CD4-positive, alpha-beta T cell treated with Interleukin-6 for 4 hours (primary cell): ENCODE data around the gene ZNF766.
"Not testable (repeated sequence)": the region's sequence is repeated elsewhere in the genome, so short reads cannot be mapped to it uniquely, and the experiment has no call there.

ENCODE experiments used
- DNase-seq: peaks from one replicate; pipeline ENCODE4 v3.0.0-alpha.2; 2020; ENCODE audit warnings: mixed read lengths

ZNF766 gene

GRCh38 chr19:52277471-52277870 lies 8.1 kb downstream of the ZNF766 start:
- no peak for DNase-seq

- DNase-seq = no peak
These were observed 16.9 kb downstream of the ZNF766 start for GRCh38 chr19:52286256-52286655.

- DNase-seq = no peak
These were observed 22.4 kb downstream of the ZNF766 start for GRCh38 chr19:52291781-52292180.

- DNase-seq = not testable (repeated sequence)
These were observed 23.6 kb downstream of the ZNF766 start for GRCh38 chr19:52292946-52293345.

- no peak for DNase-seq
These were observed 27.0 kb downstream of the ZNF766 start for GRCh38 chr19:52296400-52296772.

- peak; percentile 90 for DNase-seq
These were observed 27.6 kb downstream of the ZNF766 start, which contains the start of gene ZNF480 for GRCh38 chr19:52296773-52297600. TSS of gene ZNF480 (plus strand) at chr19:52297169. CDS start at chr19:52300413, 3,244 bp downstream.

GRCh38 chr19:52297601-52298364 lies 28.4 kb downstream of the ZNF766 start:
- no peak for DNase-seq

GRCh38 chr19:52307275-52307674 lies 37.9 kb downstream of the ZNF766 start:
- DNase-seq = peak; percentile 6

GRCh38 chr19:52322429-52322828 lies 53.0 kb downstream of the ZNF766 start:
- DNase-seq = no peak

GRCh38 chr19:52331757-52332156 lies 62.4 kb downstream of the ZNF766 start:
- DNase-seq = no peak

- no peak for DNase-seq
These were observed 66.4 kb downstream of the ZNF766 start for GRCh38 chr19:52335768-52336116.

- DNase-seq = peak; percentile 88
These were observed 66.9 kb downstream of the ZNF766 start, which contains the start of gene ZNF610 for GRCh38 chr19:52336117-52336790. TSS of gene ZNF610 (plus strand) at chr19:52336243. CDS start at chr19:52349173, 12,930 bp downstream.

GRCh38 chr19:52336791-52337381 lies 67.5 kb downstream of the ZNF766 start:
- DNase-seq = no peak

GRCh38 chr19:52339022-52339421 lies 69.6 kb downstream of the ZNF766 start:
- not testable (repeated sequence) for DNase-seq

- DNase-seq = peak; percentile 51
These were observed 74.2 kb downstream of the ZNF766 start for GRCh38 chr19:52343548-52343947.

GRCh38 chr19:52345162-52345561 lies 75.8 kb downstream of the ZNF766 start:
- DNase-seq = no peak
